Lung (tissue), 12 donors: ENCODE data around the gene IL17RD. TPM values are rescaled to one million over a fixed set of nuclear protein-coding genes. Genes with fewer than 3 reads are reported as not detected.

ENCODE experiments used
- ATAC-seq: fragments of 200-7000 bp; cut with Tn5 transposase; one replicate; pipeline ENCODE4 v1.9.1; 2020; ENCODE audit warnings: moderate number of reproducible peaks; ENCODE audit not compliant: insufficient read depth, low FRiP score
- DNase-seq, 3 donors: peaks; one replicate each; pipeline ENCODE4 v3.0.0-alpha.2; 2013 to 2017
- H3K27ac ChIP-seq, 2 donors: one replicate each; pipeline ENCODE4 v1.5.1; 2013; ENCODE audit warnings: mild to moderate bottlenecking in 2 of 2, moderate library complexity in 2 of 2, control low read depth in 1 of 2, inconsistent platforms in 1 of 2, low read depth in 1 of 2, low read length in 1 of 2
- H3K27me3 ChIP-seq, 3 donors: one replicate each; pipeline ENCODE4 v1.5.1; 2013; ENCODE audit warnings: low read length in 2 of 3; ENCODE audit not compliant: control insufficient read depth in 3 of 3, insufficient read depth in 3 of 3
- H3K36me3 ChIP-seq, 4 donors: one replicate each; pipeline ENCODE4 v1.5.1; 2013; ENCODE audit warnings: low read length in 4 of 4, mild to moderate bottlenecking in 1 of 4, moderate library complexity in 1 of 4; ENCODE audit not compliant: control insufficient read depth in 4 of 4, insufficient read depth in 4 of 4
- H3K4me1 ChIP-seq, 5 donors: one replicate each; pipeline ENCODE4 v1.5.1; 2013; ENCODE audit warnings: low read length in 5 of 5, mild to moderate bottlenecking in 2 of 5, moderate library complexity in 1 of 5; ENCODE audit not compliant: control insufficient read depth in 5 of 5, insufficient read depth in 5 of 5
- H3K4me3 ChIP-seq: one replicate; pipeline ENCODE4 v1.5.1; 2013; ENCODE audit warnings: mild to moderate bottlenecking, control low read depth, moderate library complexity
- H3K9ac ChIP-seq, 2 donors: one replicate each; pipeline ENCODE4 v1.5.1; 2013; ENCODE audit warnings: low read length in 2 of 2, control low read depth in 1 of 2; ENCODE audit not compliant: insufficient read depth in 1 of 2
- H3K9me3 ChIP-seq, 4 donors: one replicate each; pipeline ENCODE4 v1.5.1; 2013; ENCODE audit warnings: low read length in 3 of 4, mild to moderate bottlenecking in 1 of 4, moderate library complexity in 1 of 4; ENCODE audit not compliant: control insufficient read depth in 4 of 4, insufficient read depth in 3 of 4
- WGBS, 2 donors: extraction: QIAGEN DNeasy Blood & Tissue Kit; methylation state at CpG; one replicate each; pipeline ENCODE4 v1.1.7; 2013; 5-methylcytosine and 5-hydroxymethylcytosine counted together
- polyA plus RNA-seq, 2 donors: library from polyadenylated mRNA; stranded (reverse); fragments of 200-250 nt; gene quantifications; one replicate each; pipeline ENCODE4 v1.2.1, GENCODE V29; 2013
- total RNA-seq, 2 donors: library from RNA; depleted of rRNA in 1 of 2; stranded (reverse); fragments of >200 nt in 1 of 2; gene quantifications; one replicate each; pipeline ENCODE4 v1.2.1, GENCODE V29; 2014 to 2021
- TF ChIP-seq, protein P1 (sequence below): IDR thresholded peaks from 2 replicates; pipeline ENCODE4 v1.5.1; 2012; ENCODE audit warnings: mild to moderate bottlenecking; ENCODE audit errors: control extremely low read depth, extremely low read depth
- donor health status: control.
- donor health status: control.
- donor health status: Bipolar disorder and iron deficiency.
- donor health status: healthy.
- donor health status: DM: yes; HTN: yes; CAD: no.

The IL17RD gene
- total and polyA plus RNA-seq, 4 donors, result 0.22 to 4.8 (median 1.1) TPM

- peak; percentile 74 to 87 (median 85) for DNase-seq
- Histone ChIP-seq H3K36me3 (no peaks in the 10 kb centered on the region), H3K27ac (no peak overlapping the region), H3K4me1 (peaks cover 0 to 16% (median 11%) of the 10 kb centered on the region in 5 donors), H3K9me3 (no peaks in the 10 kb centered on the region), H3K27me3 (no peaks in the 10 kb centered on the region), H3K9ac (no peak overlapping the region), H3K4me3 (no peak overlapping the region)
- WGBS, 2 donors, result 75 to 87% methylated on average over 10 of the region's 10 CpGs
- TF ChIP-seq, protein P1, sequence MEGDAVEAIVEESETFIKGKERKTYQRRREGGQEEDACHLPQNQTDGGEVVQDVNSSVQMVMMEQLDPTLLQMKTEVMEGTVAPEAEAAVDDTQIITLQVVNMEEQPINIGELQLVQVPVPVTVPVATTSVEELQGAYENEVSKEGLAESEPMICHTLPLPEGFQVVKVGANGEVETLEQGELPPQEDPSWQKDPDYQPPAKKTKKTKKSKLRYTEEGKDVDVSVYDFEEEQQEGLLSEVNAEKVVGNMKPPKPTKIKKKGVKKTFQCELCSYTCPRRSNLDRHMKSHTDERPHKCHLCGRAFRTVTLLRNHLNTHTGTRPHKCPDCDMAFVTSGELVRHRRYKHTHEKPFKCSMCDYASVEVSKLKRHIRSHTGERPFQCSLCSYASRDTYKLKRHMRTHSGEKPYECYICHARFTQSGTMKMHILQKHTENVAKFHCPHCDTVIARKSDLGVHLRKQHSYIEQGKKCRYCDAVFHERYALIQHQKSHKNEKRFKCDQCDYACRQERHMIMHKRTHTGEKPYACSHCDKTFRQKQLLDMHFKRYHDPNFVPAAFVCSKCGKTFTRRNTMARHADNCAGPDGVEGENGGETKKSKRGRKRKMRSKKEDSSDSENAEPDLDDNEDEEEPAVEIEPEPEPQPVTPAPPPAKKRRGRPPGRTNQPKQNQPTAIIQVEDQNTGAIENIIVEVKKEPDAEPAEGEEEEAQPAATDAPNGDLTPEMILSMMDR, result no peak
- ATAC-seq, result no peak
Measured at GRCh38 chr3:57120451-57121174, 44.5 kb downstream of the IL17RD start.

- TF ChIP-seq, protein P1, result no peak
- H3K9me3 ChIP-seq, result no peaks in the 10 kb centered on the region
- peak in 1 of 3 donors; percentile 64 for DNase-seq
- H3K36me3 ChIP-seq, result no peaks in the 10 kb centered on the region
- WGBS, 2 donors, result 80 to 91% methylated on average over 3 of the region's 3 CpGs
- peaks cover 0 to 16% (median 11%) of the 10 kb centered on the region in 5 donors for H3K4me1 ChIP-seq
- ATAC-seq, result no peak
- H3K9ac ChIP-seq, result no peak overlapping the region
- no peaks in the 10 kb centered on the region for H3K27me3 ChIP-seq
- no peak overlapping the region for H3K4me3 ChIP-seq
- no peak overlapping the region for H3K27ac ChIP-seq
Measured at GRCh38 chr3:57120040-57120439, 45.1 kb downstream of the IL17RD start.

DNA sequence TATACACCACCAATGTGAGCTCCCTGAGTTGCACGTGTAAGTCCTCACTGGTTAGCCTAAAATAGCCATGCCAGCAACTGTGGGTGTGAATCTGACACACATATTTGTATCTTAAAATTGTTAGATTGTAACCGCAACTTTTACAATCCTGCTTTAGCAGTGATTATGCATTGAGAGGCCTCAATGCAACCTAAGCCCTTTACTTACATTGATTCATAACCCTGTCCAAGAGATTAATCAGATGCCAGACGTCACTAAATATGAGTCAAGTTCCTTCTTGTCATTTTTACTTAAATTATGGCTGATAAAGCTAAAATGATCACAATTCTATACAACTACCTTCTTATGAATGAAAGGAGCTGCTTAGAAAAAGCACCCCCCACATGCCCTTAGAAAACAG, 46.9 kb downstream of the IL17RD start:
- Histone ChIP-seq H3K27me3 (no peaks in the 10 kb centered on the region), H3K9me3 (no peaks in the 10 kb centered on the region), H3K27ac (no peak overlapping the region), H3K36me3 (peaks cover 0 to 5% (median 1%) of the 10 kb centered on the region in 4 donors), H3K4me3 (no peak overlapping the region), H3K4me1 (peaks cover 0 to 16% (median 11%) of the 10 kb centered on the region in 5 donors), H3K9ac (no peak overlapping the region)
- no peak for ATAC-seq
- TF ChIP-seq, protein P1, result no peak
- WGBS, 2 donors, result 62 to 64% methylated on average over 3 of the region's 3 CpGs
- DNase-seq, result no peak
